ENCODE data around the gene SH3GLB2.
"Not testable (repeated sequence)": the region's sequence is repeated elsewhere in the genome, so short reads cannot be mapped to it uniquely, and the experiment has no call there.

Gene SH3GLB2

GRCh38 chr9:128998462-128998861 lies 29.7 kb downstream of the SH3GLB2 start:
- DNase-seq (ENCODE audit: low spot score), result no peak

GRCh38 chr9:128995791-128996190 lies 32.3 kb downstream of the SH3GLB2 start:
- DNase-seq (ENCODE audit: low spot score), result peak; percentile 80

- DNase-seq (ENCODE audit: low spot score), result peak; percentile 81
Measured at GRCh38 chr9:128992995-128993394, 35.1 kb downstream of the SH3GLB2 start.

GRCh38 chr9:128987805-128988204 lies 40.3 kb downstream of the SH3GLB2 start:
- DNase-seq (ENCODE audit: low spot score), result peak; percentile 68

- no peak for DNase-seq (ENCODE audit: low spot score)
Measured at GRCh38 chr9:128986671-128987070, 41.5 kb downstream of the SH3GLB2 start.

- DNase-seq (ENCODE audit: low spot score), result no peak
Measured at GRCh38 chr9:128983536-128983935, 44.6 kb downstream of the SH3GLB2 start.

GRCh38 chr9:128979111-128979510 lies 49.0 kb downstream of the SH3GLB2 start:
- no peak for DNase-seq (ENCODE audit: low spot score)

- DNase-seq (ENCODE audit: low spot score), result no peak
Measured at GRCh38 chr9:128972956-128973355, 55.2 kb downstream of the SH3GLB2 start.

GRCh38 chr9:128969491-128969890 lies 58.6 kb downstream of the SH3GLB2 start:
- DNase-seq (ENCODE audit: low spot score), result no peak

GRCh38 chr9:128961403-128961802 lies 66.7 kb downstream of the SH3GLB2 start:
- not testable (repeated sequence) for DNase-seq (ENCODE audit: low spot score)

All from globus pallidus (tissue), 1 donor.